ENCODE data around the gene TIMM17A. TPM values are rescaled to one million over a fixed set of nuclear protein-coding genes. Genes with fewer than 3 reads are reported as not detected.

The TIMM17A gene
- total and polyA plus RNA-seq, 2 donors from 2014 or later = 40.8 to 73.2 TPM

GRCh38 chr1:201916649-201917249 is 38.6 kb upstream of the TIMM17A start:
- FAIRE-seq (no peak), DNase-seq (peak; percentile 84 to 95 (median 91))
- H3K4me1 ChIP-seq (ENCODE audit: control insufficient read depth in 2 of 3, insufficient read depth in 2 of 3, low read depth in 1 of 3, low read length in 3 of 3) = peaks cover 0 to 9% (median 8%) of the 10 kb centered on the region in 3 donors
- H3K4me3 ChIP-seq (ENCODE audit: low read length in 3 of 3) = no peak overlapping the region
- H3K9me3 ChIP-seq (ENCODE audit: control insufficient read depth in 2 of 3, insufficient read depth in 1 of 3, low read length in 3 of 3) = no peaks in the 10 kb centered on the region
- H3K36me3 ChIP-seq (ENCODE audit: control insufficient read depth in 2 of 3, insufficient read depth in 3 of 3, low read length in 3 of 3) = no peaks in the 10 kb centered on the region
- H3K27ac ChIP-seq (ENCODE audit: low read depth in 2 of 2, low read length in 2 of 2) = peak overlapping the region; percentile 71 to 72
- TF ChIP-seq, protein P1, sequence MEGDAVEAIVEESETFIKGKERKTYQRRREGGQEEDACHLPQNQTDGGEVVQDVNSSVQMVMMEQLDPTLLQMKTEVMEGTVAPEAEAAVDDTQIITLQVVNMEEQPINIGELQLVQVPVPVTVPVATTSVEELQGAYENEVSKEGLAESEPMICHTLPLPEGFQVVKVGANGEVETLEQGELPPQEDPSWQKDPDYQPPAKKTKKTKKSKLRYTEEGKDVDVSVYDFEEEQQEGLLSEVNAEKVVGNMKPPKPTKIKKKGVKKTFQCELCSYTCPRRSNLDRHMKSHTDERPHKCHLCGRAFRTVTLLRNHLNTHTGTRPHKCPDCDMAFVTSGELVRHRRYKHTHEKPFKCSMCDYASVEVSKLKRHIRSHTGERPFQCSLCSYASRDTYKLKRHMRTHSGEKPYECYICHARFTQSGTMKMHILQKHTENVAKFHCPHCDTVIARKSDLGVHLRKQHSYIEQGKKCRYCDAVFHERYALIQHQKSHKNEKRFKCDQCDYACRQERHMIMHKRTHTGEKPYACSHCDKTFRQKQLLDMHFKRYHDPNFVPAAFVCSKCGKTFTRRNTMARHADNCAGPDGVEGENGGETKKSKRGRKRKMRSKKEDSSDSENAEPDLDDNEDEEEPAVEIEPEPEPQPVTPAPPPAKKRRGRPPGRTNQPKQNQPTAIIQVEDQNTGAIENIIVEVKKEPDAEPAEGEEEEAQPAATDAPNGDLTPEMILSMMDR (IDR thresholded peaks at IDR 0.05; ENCODE audit: borderline replicate concordance, extremely low read depth, insufficient read depth) = no peak
- H3K9ac ChIP-seq (ENCODE audit: low read length in 3 of 3) = peak overlapping the region in 1 of 3 donors; percentile 16
- intact Hi-C loops (cut with DNase I) = no loop called here
- H3K27me3 ChIP-seq (ENCODE audit: control insufficient read depth, insufficient read depth, low read length) = no peaks in the 10 kb centered on the region

- intact Hi-C loops (cut with DNase I) = no loop called here
- DNase-seq (no peak), FAIRE-seq (no peak)
- Histone ChIP-seq H3K36me3 (ENCODE audit: control insufficient read depth in 2 of 3, insufficient read depth in 3 of 3, low read length in 3 of 3) (no peaks in the 10 kb centered on the region), H3K9ac (ENCODE audit: low read length in 3 of 3) (no peak overlapping the region), H3K27ac (ENCODE audit: low read depth in 2 of 2, low read length in 2 of 2) (peak overlapping the region; percentile 71 to 72), H3K9me3 (ENCODE audit: control insufficient read depth in 2 of 3, insufficient read depth in 1 of 3, low read length in 3 of 3) (no peaks in the 10 kb centered on the region), H3K27me3 (ENCODE audit: control insufficient read depth, insufficient read depth, low read length) (no peaks in the 10 kb centered on the region), H3K4me1 (ENCODE audit: control insufficient read depth in 2 of 3, insufficient read depth in 2 of 3, low read depth in 1 of 3, low read length in 3 of 3) (peaks cover 0 to 9% (median 8%) of the 10 kb centered on the region in 3 donors), H3K4me3 (ENCODE audit: low read length in 3 of 3) (no peak overlapping the region)
- TF ChIP-seq, protein P1 (IDR thresholded peaks at IDR 0.05; ENCODE audit: borderline replicate concordance, extremely low read depth, insufficient read depth) = no peak
Observed at GRCh38 chr1:201917362-201918033, 37.8 kb upstream of the TIMM17A start.

- no peak for FAIRE-seq
- TF ChIP-seq, protein P1 (IDR thresholded peaks at IDR 0.05; ENCODE audit: borderline replicate concordance, extremely low read depth, insufficient read depth) = no peak
Observed at GRCh38 chr1:201918343-201918742, 37.0 kb upstream of the TIMM17A start.

More at GRCh38 chr1:201918343-201918742, 37.0 kb upstream of the TIMM17A start:
- Histone ChIP-seq H3K4me3 (ENCODE audit: low read length in 3 of 3) (no peak overlapping the region), H3K9ac (ENCODE audit: low read length in 3 of 3) (no peak overlapping the region), H3K36me3 (ENCODE audit: control insufficient read depth in 2 of 3, insufficient read depth in 3 of 3, low read length in 3 of 3) (no peaks in the 10 kb centered on the region), H3K27ac (ENCODE audit: low read depth in 2 of 2, low read length in 2 of 2) (peak overlapping the region in 1 of 2 donors; percentile 65), H3K27me3 (ENCODE audit: control insufficient read depth, insufficient read depth, low read length) (no peaks in the 10 kb centered on the region), H3K4me1 (ENCODE audit: control insufficient read depth in 2 of 3, insufficient read depth in 2 of 3, low read depth in 1 of 3, low read length in 3 of 3) (peaks cover 0 to 9% (median 8%) of the 10 kb centered on the region in 3 donors), H3K9me3 (ENCODE audit: control insufficient read depth in 2 of 3, insufficient read depth in 1 of 3, low read length in 3 of 3) (no peaks in the 10 kb centered on the region)
- no peak for DNase-seq
- intact Hi-C loops (cut with DNase I) = no loop called here

All from kidney (tissue), 14 donors.